H1 (cell line): Measurements from ENCODE around the gene KCTD7. TPM values are rescaled to one million over a fixed set of nuclear protein-coding genes. Genes with fewer than 3 reads are reported as not detected.
A peak's percentile ranks its signal among the peaks of the same experiment; 100 is the strongest.
"Not testable (repeated sequence)": the region's sequence is repeated elsewhere in the genome, so short reads cannot be mapped to it uniquely, and the experiment has no call there.

Experiments used
- CTCF ChIA-PET: fragments of 300-600 bp; sonication (Branson Sonifier 250); formaldehyde crosslinking; loops from one replicate; lab custom pipeline; 2021; ENCODE audit not compliant: partially characterized antibody; lab: Charles Lee
- POLR2A ChIA-PET: fragments of 300-600 bp; sonication (Branson Sonifier 250); formaldehyde crosslinking; loops from one replicate; lab custom pipeline; 2021; ENCODE audit warnings: inconsistent platforms; ENCODE audit not compliant: partially characterized antibody; lab: Charles Lee
- DNase-seq, 2 experiments: peaks; one replicate each; pipeline versions ENCODE4 v3.0.0 to v3.0.0-alpha.2; 2010 to 2022; ENCODE audit warnings: low spot score in 2 of 2, low read depth in 1 of 2, mixed read lengths in 1 of 2
- FAIRE-seq: peaks from 2 replicates; lab custom pipeline; 2011; peaks lifted over from hg19 to GRCh38; lab: Jason Lieb, UNC
- H2AFZ ChIP-seq: 2 replicates; pipeline ENCODE4 v1.8.1; 2012; ENCODE audit warnings: low read length, inconsistent platforms
- H2AK5ac ChIP-seq: 2 replicates; pipeline ENCODE4 v1.6.1; 2013; ENCODE audit warnings: low read depth, low read length
- H2BK120ac ChIP-seq: replicated peaks from 2 replicates; pipeline ENCODE3; 2013; ENCODE audit warnings: low read depth, low read length, inconsistent platforms
- H2BK12ac ChIP-seq: 2 replicates; pipeline ENCODE4 v1.6.1; 2013; ENCODE audit warnings: low read depth, low read length
- H2BK15ac ChIP-seq: 2 replicates; pipeline ENCODE4 v1.6.1; 2013; ENCODE audit warnings: low read length
- H2BK20ac ChIP-seq: 2 replicates; pipeline ENCODE4 v1.6.1; 2013; ENCODE audit warnings: low read length
- H2BK5ac ChIP-seq: 2 replicates; pipeline ENCODE4 v1.6.1; 2013; ENCODE audit warnings: low read depth, low read length
- H3K14ac ChIP-seq: 2 replicates; pipeline ENCODE4 v1.6.1; 2013; ENCODE audit warnings: inconsistent platforms; ENCODE audit not compliant: insufficient read length
- H3K18ac ChIP-seq: 2 replicates; pipeline ENCODE4 v1.6.1; 2013; ENCODE audit warnings: low read length; ENCODE audit errors: extremely low read depth
- H3K23ac ChIP-seq: 2 replicates; pipeline ENCODE4 v1.6.1; 2013; ENCODE audit warnings: inconsistent platforms; ENCODE audit not compliant: insufficient read length
- H3K23me2 ChIP-seq: 2 replicates; pipeline ENCODE4 v1.6.1; 2013; ENCODE audit warnings: low read depth, low read length
- H3K27ac ChIP-seq: 2 replicates; pipeline ENCODE4 v1.6.1; 2011; ENCODE audit warnings: low read depth, low read length, inconsistent platforms
- H3K27me3 ChIP-seq, 4 experiments: replicated peaks in 1 of 4; 1 replicate in 1 of 4; 2 replicates in 3 of 4; pipeline versions ENCODE4 v1.6.1 to v1.8.1; 2011 to 2013; ENCODE audit warnings: low read length in 3 of 4, mild to moderate bottlenecking in 3 of 4, inconsistent platforms in 2 of 4, mixed read lengths in 2 of 4, moderate library complexity in 1 of 4; ENCODE audit not compliant: control insufficient read depth in 3 of 4, insufficient read depth in 3 of 4; ENCODE audit errors: extremely low read depth in 1 of 4
- H3K36me3 ChIP-seq, 4 experiments: 2 replicates each; pipeline versions ENCODE4 v1.6.1 to v1.8.1; 2011 to 2013; ENCODE audit warnings: mild to moderate bottlenecking in 4 of 4, low read length in 3 of 4, moderate library complexity in 2 of 4, control low read depth in 1 of 4, inconsistent platforms in 1 of 4; ENCODE audit not compliant: insufficient read depth in 4 of 4, control insufficient read depth in 2 of 4
- H3K4ac ChIP-seq: replicated peaks from 2 replicates; pipeline ENCODE3; 2013; ENCODE audit warnings: low read length, low read depth, mixed read lengths, inconsistent platforms; ENCODE audit not compliant: insufficient read length
- H3K4me1 ChIP-seq, 4 experiments: replicated peaks in 1 of 4; 1 replicate in 1 of 4; 2 replicates in 3 of 4; pipeline versions ENCODE4 v1.6.1 to v1.8.1; 2011 to 2013; ENCODE audit warnings: low read length in 3 of 4, inconsistent platforms in 2 of 4, mixed read lengths in 1 of 4; ENCODE audit not compliant: insufficient read depth in 4 of 4, control insufficient read depth in 3 of 4
- H3K4me2 ChIP-seq, 2 experiments: 2 replicates each; pipeline versions ENCODE4 v1.6.1 to v1.8.1; 2011 to 2013; ENCODE audit warnings: low read depth in 2 of 2, low read length in 2 of 2, control low read depth in 1 of 2, inconsistent platforms in 1 of 2, mild to moderate bottlenecking in 1 of 2; ENCODE audit not compliant: insufficient read depth in 1 of 2
- H3K4me3 ChIP-seq, 4 experiments: fragments of 200-600, 300-600 bp in 1 of 4; sonication (generic), shearing (Covaris generic), sonication (Bioruptor Twin) in 1 of 4; 2 replicates each; pipeline versions ENCODE4 v1.5.1 to v1.8.1; 2011 to 2016; ENCODE audit warnings: low read length in 4 of 4, low read depth in 3 of 4, control low read depth in 2 of 4, inconsistent platforms in 2 of 4, mild to moderate bottlenecking in 2 of 4, mixed read lengths in 1 of 4, moderate library complexity in 1 of 4; ENCODE audit not compliant: insufficient read depth in 2 of 4; ENCODE audit errors: extremely low read depth in 1 of 4
- H3K56ac ChIP-seq: replicated peaks from 2 replicates; pipeline ENCODE3; 2013; ENCODE audit warnings: low read depth, mild to moderate bottlenecking, mixed read lengths, low read length, inconsistent platforms; ENCODE audit not compliant: insufficient read length
- H3K79me1 ChIP-seq: 2 replicates; pipeline ENCODE4 v1.6.1; 2013; ENCODE audit warnings: low read depth, low read length, control low read depth
- H3K79me2 ChIP-seq, 2 experiments: 2 replicates each; pipeline versions ENCODE4 v1.6.1 to v1.8.1; 2012 to 2013; ENCODE audit warnings: low read length in 2 of 2, mild to moderate bottlenecking in 2 of 2, inconsistent platforms in 1 of 2; ENCODE audit not compliant: insufficient read depth in 2 of 2, control insufficient read depth in 1 of 2
- H3K9ac ChIP-seq, 4 experiments: replicated peaks in 1 of 4; 1 replicate in 1 of 4; 2 replicates in 3 of 4; pipeline versions ENCODE4 v1.6.1 to v1.8.1; 2011 to 2013; ENCODE audit warnings: low read depth in 3 of 4, low read length in 3 of 4, control low read depth in 2 of 4, mild to moderate bottlenecking in 2 of 4, moderate library complexity in 2 of 4, inconsistent platforms in 1 of 4; ENCODE audit errors: extremely low read depth in 1 of 4
- H3K9me3 ChIP-seq, 2 experiments: 2 replicates each; pipeline versions ENCODE4 v1.6.1 to v1.8.1; 2012 to 2013; ENCODE audit warnings: mild to moderate bottlenecking in 2 of 2, moderate library complexity in 2 of 2, control low read depth in 1 of 2, inconsistent platforms in 1 of 2, low read depth in 1 of 2, low read length in 1 of 2, mixed read lengths in 1 of 2; ENCODE audit not compliant: insufficient read depth in 2 of 2
- H4K20me1 ChIP-seq, 2 experiments: replicated peaks in 1 of 2; 2 replicates each; pipeline versions ENCODE3 to v1.8.1; 2011 to 2013; ENCODE audit warnings: inconsistent platforms in 2 of 2, low read length in 2 of 2, mild to moderate bottlenecking in 1 of 2; ENCODE audit not compliant: insufficient read depth in 2 of 2, control insufficient read depth in 1 of 2
- H4K5ac ChIP-seq: 2 replicates; pipeline ENCODE4 v1.6.1; 2013; ENCODE audit warnings: low read length, low read depth, mixed read lengths, inconsistent platforms; ENCODE audit not compliant: insufficient read length
- H4K8ac ChIP-seq: 2 replicates; pipeline ENCODE4 v1.8.0; 2013; ENCODE audit warnings: mild to moderate bottlenecking, moderate library complexity, low read length, inconsistent platforms; ENCODE audit not compliant: insufficient read depth; ENCODE audit errors: extremely low read depth
- H4K91ac ChIP-seq: replicated peaks from 2 replicates; pipeline ENCODE3; 2013; ENCODE audit warnings: low read length, mixed read lengths, inconsistent platforms; ENCODE audit not compliant: insufficient read length
- WGBS, 2 experiments: shearing (Covaris generic) in 1 of 2; methylation state at CpG; one replicate each; pipeline versions ENCODE4 v1.1.6 to v1.1.7; 2013 to 2015; ENCODE audit warnings: low lambda C conversion rate in 2 of 2, mixed read lengths in 2 of 2, inconsistent platforms in 1 of 2, low coverage in 1 of 2, missing lambda C conversion rate in 1 of 2; ENCODE audit not compliant: insufficient replicate concordance in 2 of 2, insufficient coverage in 1 of 2, insufficient read length in 1 of 2; ENCODE audit errors: extremely low coverage in 1 of 2, missing lambda C conversion rate in 1 of 2; 5-methylcytosine and 5-hydroxymethylcytosine counted together
- polyA plus RNA-seq, 7 experiments: library from polyadenylated mRNA; depleted of rRNA in 3 of 7; stranded (reverse) in 5 of 7; unstranded in 2 of 7; fragments of >200 nt in 5 of 7; fragments of 200-250 nt in 2 of 7; gene quantifications; 1 replicate in 5 of 7; 2 replicates in 1 of 7; 4 replicates in 1 of 7; pipeline versions ENCODE4 v1.2.1 to v1.2.3, GENCODE V29; 2011 to 2013; ENCODE audit warnings: missing spikeins in 2 of 7, mixed read lengths in 2 of 7
- total RNA-seq: library from RNA; stranded (reverse); fragmentation: NEBNext Ultra II Directional; extraction: Animal tissue kit (Norgen Biotek cat#: 25700); gene quantifications from 2 replicates; pipeline ENCODE4 v1.2.1, GENCODE V29; 2021

KCTD7 gene
- total and polyA plus RNA-seq, 2 of the 8 experiments (the other 6 are each of a cell fraction or from before 2014, with no cell fraction given), result 8.6 to 11.9 TPM

DNA sequence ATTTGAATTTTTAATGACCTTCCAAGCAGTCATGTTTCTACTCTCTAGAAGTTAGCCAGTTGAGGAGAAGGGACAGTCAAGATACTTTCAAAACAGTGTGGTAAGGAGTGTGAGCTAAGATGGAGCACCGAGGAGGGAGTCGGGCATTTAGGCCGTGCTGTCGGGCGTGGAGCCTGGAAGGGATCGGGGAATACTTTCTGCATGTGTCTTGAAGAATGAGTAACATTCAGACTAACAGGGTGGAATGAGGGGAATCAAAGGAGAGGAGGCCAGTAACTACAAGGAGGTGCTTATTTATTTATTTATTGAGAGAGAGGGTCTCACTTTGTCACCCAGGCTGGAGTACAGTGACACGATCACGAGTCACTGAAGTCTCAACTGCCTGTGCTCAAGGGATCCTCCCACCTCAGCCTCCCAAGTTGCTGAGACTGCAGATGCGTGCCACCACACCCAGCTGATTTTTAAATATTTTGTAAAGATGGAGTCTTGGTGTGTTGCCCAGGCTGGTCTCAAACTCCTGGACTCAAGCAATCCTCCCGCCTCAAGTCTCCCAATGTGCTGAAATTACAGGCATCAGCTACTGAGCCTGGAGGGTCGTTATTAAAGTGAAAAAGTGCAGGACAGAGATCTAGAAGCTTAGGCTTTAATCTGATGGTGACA lies 27.3 kb downstream of the KCTD7 start:
- Histone ChIP-seq H3K79me2 (peaks cover 7 to 35% of the 10 kb centered on the region in 2 experiments), H3K4me2 (peak overlapping the region; percentile 67 to 68), H3K4me3 (peak overlapping the region in 2 of 4 experiments; percentile 16 to 84; a peak in 5 of 8 replicates)
- not testable (repeated sequence) for H2BK20ac ChIP-seq, H3K56ac ChIP-seq, H3K9me3 ChIP-seq, H4K5ac ChIP-seq, FAIRE-seq, H4K91ac ChIP-seq, DNase-seq, H3K36me3 ChIP-seq, H4K20me1 ChIP-seq, H4K8ac ChIP-seq, H2AK5ac ChIP-seq, H3K4me1 ChIP-seq, H2BK5ac ChIP-seq, H3K79me1 ChIP-seq, H3K9ac ChIP-seq, H2AFZ ChIP-seq, H3K27ac ChIP-seq, H3K14ac ChIP-seq, H3K4ac ChIP-seq, H3K27me3 ChIP-seq, H3K18ac ChIP-seq, H3K23ac ChIP-seq, H2BK120ac ChIP-seq, H2BK12ac ChIP-seq, H2BK15ac ChIP-seq, H3K23me2 ChIP-seq
- WGBS, 2 experiments, result 90% methylated on average over 11 of the region's 11 CpGs; no CpG with 5 or more reads in 1 of the 2 experiments
- ChIA-PET CTCF (interaction anchor here (1.0 kb wide), 1 partner anchor 110 kb away, joined by 4 read pairs; no protein-coding TSS in a partner anchor), POLR2A (interaction anchor here (1.0 to 3.4 kb wide), 8 partner anchors 10 to 125 kb away, joined by 3 to 23 read pairs (median 6); no protein-coding TSS in a partner anchor)
